Thyroid gland (tissue), 4 donors: ENCODE data around the gene DLG2.

ENCODE experiments used
- CTCF ChIP-seq, 6 experiments: fragments of 200-600 bp in 3 of 6; fragments of 450-650 bp in 3 of 6; sonication (generic) in 3 of 6; IDR thresholded peaks; one replicate each; pipeline ENCODE4 v1.5.1; 2016 to 2019; ENCODE audit warnings: antibody characterized with exemption in 6 of 6, mild to moderate bottlenecking in 2 of 6, inconsistent platforms in 1 of 6, moderate library complexity in 1 of 6
- POLR2A ChIP-seq, 2 donors: fragments of 450-650 bp; IDR thresholded peaks; one replicate each; pipeline ENCODE4 v1.6.1; 2017; ENCODE audit warnings: antibody characterized with exemption in 2 of 2, mild to moderate bottlenecking in 2 of 2, moderate library complexity in 1 of 2

GRCh38 chr11:85167471-85167870, 459.7 kb downstream of the DLG2 start:
- no peak for TF ChIP-seq POLR2A (IDR thresholded peaks at IDR 0.05)
- TF ChIP-seq CTCF (IDR thresholded peaks at IDR 0.05): no peak
